ENCODE results near the gene MEGF6. TPM values are rescaled to one million over a fixed set of nuclear protein-coding genes. Genes with fewer than 3 reads are reported as not detected.
A peak's percentile ranks its signal among the peaks of the same experiment; 100 is the strongest.

MEGF6 gene
- total RNA-seq, 6 experiments from 2014 or later: 2.2 to 9.6 (median 4.4) TPM

GRCh38 chr1:3641816-3642215 is 30.5 kb upstream of the MEGF6 start:
- intact Hi-C loops (cut with DNase I): no loop called here
- ATAC-seq (no peak), DNase-seq (peak in 1 of 3 donors; percentile 13)
- Histone ChIP-seq H3K4me3 (no peak overlapping the region), H3K27me3 (no peaks in the 10 kb centered on the region), H3K36me3 (peaks cover 0 to 26% (median 2%) of the 10 kb centered on the region in 4 donors), H3K4me1 (no peaks in the 10 kb centered on the region), H3K27ac (no peak overlapping the region), H3K9me3 (no peaks in the 10 kb centered on the region)
- TF ChIP-seq CTCF (IDR thresholded peaks at IDR 0.05): no peak
- 97% methylated on average over 11 of the region's 11 CpGs for WGBS (ENCODE audit: insufficient coverage, low coverage, low lambda C conversion rate, missing lambda C conversion rate)

GRCh38 chr1:3641046-3641760 is 29.9 kb upstream of the MEGF6 start:
- intact Hi-C loops (cut with DNase I): no loop called here
- Histone ChIP-seq H3K27me3 (no peaks in the 10 kb centered on the region), H3K27ac (no peak overlapping the region), H3K4me3 (no peak overlapping the region), H3K4me1 (no peaks in the 10 kb centered on the region), H3K36me3 (peaks cover 0 to 26% (median 4%) of the 10 kb centered on the region in 4 donors), H3K9me3 (no peaks in the 10 kb centered on the region)
- 97% methylated on average over 17 of the region's 26 CpGs for WGBS (ENCODE audit: insufficient coverage, low coverage, low lambda C conversion rate, missing lambda C conversion rate)
- ATAC-seq (no peak), DNase-seq (peak in 2 of 3 donors; percentile 32 to 37)
- TF ChIP-seq POLR2A (IDR thresholded peaks at IDR 0.05): no peak
- no peak for TF ChIP-seq CTCF (IDR thresholded peaks at IDR 0.05)

- H3K27me3 ChIP-seq: no peaks in the 10 kb centered on the region
- H3K4me3 ChIP-seq: no peak overlapping the region
- no peaks in the 10 kb centered on the region for H3K4me1 ChIP-seq
- H3K9me3 ChIP-seq: no peaks in the 10 kb centered on the region
- intact Hi-C loops (cut with DNase I): no loop called here
- TF ChIP-seq CTCF (IDR thresholded peaks at IDR 0.05) (no peak), POLR2A (IDR thresholded peaks at IDR 0.05) (no peak)
- H3K36me3 ChIP-seq: peaks cover 0 to 32% (median 5%) of the 10 kb centered on the region in 4 donors
- H3K27ac ChIP-seq: no peak overlapping the region
- DNase-seq (peak in 2 of 3 donors; percentile 35 to 39), ATAC-seq (no peak)
- 96% methylated on average over 5 of the region's 36 CpGs for WGBS (ENCODE audit: insufficient coverage, low coverage, low lambda C conversion rate, missing lambda C conversion rate)
Measured at GRCh38 chr1:3640121-3640837, 29.0 kb upstream of the MEGF6 start.

- intact Hi-C loops (cut with DNase I): no loop called here
- peaks cover 0 to 40% (median 6%) of the 10 kb centered on the region in 4 donors for H3K36me3 ChIP-seq
- peak in 1 of 3 donors; percentile 49 for DNase-seq
Measured at GRCh38 chr1:3639397-3639911, 28.1 kb upstream of the MEGF6 start.

GRCh38 chr1:3638676-3639075 is 27.4 kb upstream of the MEGF6 start:
- TF ChIP-seq CTCF (IDR thresholded peaks at IDR 0.05) (no peak), POLR2A (IDR thresholded peaks at IDR 0.05) (no peak)
- DNase-seq: peak in 2 of 3 donors; percentile 16 to 17

More at GRCh38 chr1:3639397-3639911, 28.1 kb upstream of the MEGF6 start:
- 80% methylated on average over 2 of the region's 23 CpGs for WGBS (ENCODE audit: insufficient coverage, low coverage, low lambda C conversion rate, missing lambda C conversion rate)
- no peak for TF ChIP-seq POLR2A (IDR thresholded peaks at IDR 0.05)
- H3K4me3 ChIP-seq: no peak overlapping the region
- H3K4me1 ChIP-seq: no peaks in the 10 kb centered on the region
- H3K27ac ChIP-seq: no peak overlapping the region
- no peaks in the 10 kb centered on the region for H3K27me3 ChIP-seq
- H3K9me3 ChIP-seq: no peaks in the 10 kb centered on the region
- no peak for ATAC-seq

More at GRCh38 chr1:3638676-3639075, 27.4 kb upstream of the MEGF6 start:
- Histone ChIP-seq H3K4me3 (no peak overlapping the region), H3K27me3 (no peaks in the 10 kb centered on the region), H3K27ac (no peak overlapping the region), H3K4me1 (no peaks in the 10 kb centered on the region), H3K9me3 (no peaks in the 10 kb centered on the region), H3K36me3 (peaks cover 0 to 47% (median 6%) of the 10 kb centered on the region in 4 donors)
- WGBS (ENCODE audit: insufficient coverage, low coverage, low lambda C conversion rate, missing lambda C conversion rate): 92% methylated on average over 7 of the region's 15 CpGs
- no peak for ATAC-seq
- intact Hi-C loops (cut with DNase I): no loop called here

Data from right lobe of liver (tissue), 6 donors.